Gastrocnemius medialis (tissue), 4 donors: Measurements from ENCODE around the gene KCNH2.

Experiments used
- POLR2A ChIP-seq, 2 donors: fragments of 450-650 bp; IDR thresholded peaks; one replicate each; pipeline ENCODE4 v1.6.1; 2017; ENCODE audit warnings: antibody characterized with exemption in 2 of 2, mild to moderate bottlenecking in 2 of 2, moderate library complexity in 2 of 2
- TF ChIP-seq, protein P1 (sequence below), 5 experiments: fragments of 450-650 bp in 3 of 5; fragments of 200-600 bp in 2 of 5; sonication (generic) in 2 of 5; IDR thresholded peaks in 4 of 5; conservative IDR thresholded peaks in 1 of 5; 1 replicate in 4 of 5; 2 replicates in 1 of 5; pipeline ENCODE4 v1.5.1; 2016 to 2019; ENCODE audit warnings: antibody characterized with exemption in 5 of 5, mild to moderate bottlenecking in 3 of 5, moderate library complexity in 3 of 5

GRCh38 chr7:150977382-150978125 is 567 bp downstream of the KCNH2 start:
- TF ChIP-seq, protein P1, sequence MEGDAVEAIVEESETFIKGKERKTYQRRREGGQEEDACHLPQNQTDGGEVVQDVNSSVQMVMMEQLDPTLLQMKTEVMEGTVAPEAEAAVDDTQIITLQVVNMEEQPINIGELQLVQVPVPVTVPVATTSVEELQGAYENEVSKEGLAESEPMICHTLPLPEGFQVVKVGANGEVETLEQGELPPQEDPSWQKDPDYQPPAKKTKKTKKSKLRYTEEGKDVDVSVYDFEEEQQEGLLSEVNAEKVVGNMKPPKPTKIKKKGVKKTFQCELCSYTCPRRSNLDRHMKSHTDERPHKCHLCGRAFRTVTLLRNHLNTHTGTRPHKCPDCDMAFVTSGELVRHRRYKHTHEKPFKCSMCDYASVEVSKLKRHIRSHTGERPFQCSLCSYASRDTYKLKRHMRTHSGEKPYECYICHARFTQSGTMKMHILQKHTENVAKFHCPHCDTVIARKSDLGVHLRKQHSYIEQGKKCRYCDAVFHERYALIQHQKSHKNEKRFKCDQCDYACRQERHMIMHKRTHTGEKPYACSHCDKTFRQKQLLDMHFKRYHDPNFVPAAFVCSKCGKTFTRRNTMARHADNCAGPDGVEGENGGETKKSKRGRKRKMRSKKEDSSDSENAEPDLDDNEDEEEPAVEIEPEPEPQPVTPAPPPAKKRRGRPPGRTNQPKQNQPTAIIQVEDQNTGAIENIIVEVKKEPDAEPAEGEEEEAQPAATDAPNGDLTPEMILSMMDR (IDR thresholded peaks at IDR 0.05 in 4 of 5, conservative IDR thresholded peaks at IDR 0.05 in 1 of 5): no peak
- TF ChIP-seq POLR2A (IDR thresholded peaks at IDR 0.05): no peak
